Measurements from ENCODE around the gene CHCT1. TPM values are rescaled to one million over a fixed set of nuclear protein-coding genes. Genes with fewer than 3 reads are reported as not detected.

The CHCT1 gene
- total RNA-seq, 1 donor from 2014 or later, result not detected

- ATAC-seq, result no peak
Measured at GRCh38 chr17:60443713-60444112, 21.4 kb downstream of the CHCT1 start.

GRCh38 chr17:60445144-60445543 lies 22.9 kb downstream of the CHCT1 start:
- ATAC-seq, result no peak

- ATAC-seq, result no peak
Measured at GRCh38 chr17:60447375-60447774, 25.1 kb downstream of the CHCT1 start.

- no peak for ATAC-seq
Measured at GRCh38 chr17:60451071-60451470, 28.8 kb downstream of the CHCT1 start.

GRCh38 chr17:60451965-60452364 lies 29.7 kb downstream of the CHCT1 start:
- no peak for ATAC-seq

GRCh38 chr17:60455378-60455777 lies 33.1 kb downstream of the CHCT1 start:
- no peak for ATAC-seq

GRCh38 chr17:60457148-60457547 lies 34.9 kb downstream of the CHCT1 start:
- ATAC-seq, result no peak

GRCh38 chr17:60461584-60461983 lies 39.3 kb downstream of the CHCT1 start:
- no peak for ATAC-seq

GRCh38 chr17:60463157-60463835 lies 41.0 kb downstream of the CHCT1 start:
- ATAC-seq, result no peak

- ATAC-seq, result no peak
Measured at GRCh38 chr17:60464343-60464742, 42.1 kb downstream of the CHCT1 start.

GRCh38 chr17:60468371-60468770 lies 46.1 kb downstream of the CHCT1 start:
- no peak for ATAC-seq

- ATAC-seq, result no peak
Measured at GRCh38 chr17:60471451-60471850, 49.2 kb downstream of the CHCT1 start.

- ATAC-seq, result no peak
Measured at GRCh38 chr17:60472449-60472848, 50.2 kb downstream of the CHCT1 start.

- ATAC-seq, result no peak
Measured at GRCh38 chr17:60473788-60474187, 51.5 kb downstream of the CHCT1 start.

Other genes starting within 250 kb of the CHCT1 start
- 53.5 TPM for gene USP32, start 30.4 kb upstream of the CHCT1 start, total RNA-seq
- 23.2 TPM for gene APPBP2, start 103.8 kb downstream of the CHCT1 start, total RNA-seq
- 9.5 TPM for gene PPM1D, start 177.7 kb downstream of the CHCT1 start, total RNA-seq

Measured in esophagus mucosa (tissue), 1 donor.